Osteoblast (primary cell): Measurements from ENCODE around the gene MMP8. TPM values are rescaled to one million over a fixed set of nuclear protein-coding genes. Genes with fewer than 3 reads are reported as not detected.

Source experiments
- DNase-seq: peaks from one replicate; pipeline ENCODE4 v3.0.0; 2011; ENCODE audit warnings: low spot score, mixed read lengths; ENCODE audit not compliant: insufficient read length; ENCODE audit errors: missing footprints
- H2AFZ ChIP-seq: 2 replicates; pipeline ENCODE4 v1.6.0; 2011; ENCODE audit warnings: mild to moderate bottlenecking, low read length
- H3K27ac ChIP-seq: 2 replicates; pipeline ENCODE4 v1.5.1; 2011; ENCODE audit warnings: mild to moderate bottlenecking, low read depth, low read length, moderate library complexity
- H3K27me3 ChIP-seq: 2 replicates; pipeline ENCODE4 v1.6.0; 2012; ENCODE audit warnings: mild to moderate bottlenecking, control low read depth, inconsistent platforms, low read length, moderate library complexity; ENCODE audit not compliant: insufficient read depth
- H3K36me3 ChIP-seq: 2 replicates; pipeline ENCODE4 v1.5.1; 2011; ENCODE audit warnings: mild to moderate bottlenecking, low read length, control low read depth, moderate library complexity; ENCODE audit not compliant: insufficient read depth
- H3K4me1 ChIP-seq: 2 replicates; pipeline ENCODE4 v1.5.1; 2011; ENCODE audit warnings: mild to moderate bottlenecking, low read length, control low read depth, moderate library complexity; ENCODE audit not compliant: insufficient read depth
- H3K4me2 ChIP-seq: 2 replicates; pipeline ENCODE4 v1.6.0; 2011; ENCODE audit warnings: mild to moderate bottlenecking, low read length; ENCODE audit not compliant: insufficient read depth
- H3K4me3 ChIP-seq: fragments of 200-600 bp; sonication (generic); 3 replicates; pipeline ENCODE4 v1.5.1; 2012; ENCODE audit warnings: mild to moderate bottlenecking, low read length, inconsistent platforms; ENCODE audit not compliant: insufficient read depth
- H3K79me2 ChIP-seq: 2 replicates; pipeline ENCODE4 v1.6.0; 2012; ENCODE audit warnings: mild to moderate bottlenecking, low read length, control low read depth, inconsistent platforms; ENCODE audit not compliant: insufficient read depth
- H3K9me3 ChIP-seq: 2 replicates; pipeline ENCODE4 v1.5.1; 2011; ENCODE audit warnings: low read depth, low read length, control low read depth
- H4K20me1 ChIP-seq: 2 replicates; pipeline ENCODE4 v1.6.0; 2012; ENCODE audit warnings: mild to moderate bottlenecking, low read length, control low read depth; ENCODE audit not compliant: insufficient read depth
- CTCF ChIP-seq: IDR thresholded peaks from 2 replicates; pipeline ENCODE4 v1.5.1; 2011; ENCODE audit warnings: mild to moderate bottlenecking, low read depth, low read length, moderate library complexity; ENCODE audit errors: extremely low read depth
- total RNA-seq: library from RNA; depleted of rRNA; stranded (reverse); fragments of >200 nt; gene quantifications from 2 replicates; pipeline ENCODE4 v1.2.3, GENCODE V29; 2012

The MMP8 gene
- total RNA-seq, 1 donor = under 0.01 TPM

GRCh38 chr11:102683277-102683676 is 41.5 kb downstream of the MMP8 start:
- Histone ChIP-seq H3K4me2 (no peak overlapping the region), H3K4me1 (no peaks in the 10 kb centered on the region), H3K27ac (no peak overlapping the region), H3K4me3 (no peak overlapping the region), H3K36me3 (no peaks in the 10 kb centered on the region), H3K9me3 (no peaks in the 10 kb centered on the region), H3K27me3 (peaks cover 10% of the 10 kb centered on the region), H3K79me2 (no peaks in the 10 kb centered on the region), H2AFZ (no peak overlapping the region), H4K20me1 (no peaks in the 10 kb centered on the region)
- DNase-seq = no peak
- no peak for TF ChIP-seq CTCF

- H3K27me3 ChIP-seq = peaks cover 10% of the 10 kb centered on the region
- no peaks in the 10 kb centered on the region for H3K79me2 ChIP-seq
- H3K36me3 ChIP-seq = no peaks in the 10 kb centered on the region
- no peak overlapping the region for H3K4me2 ChIP-seq
- no peaks in the 10 kb centered on the region for H4K20me1 ChIP-seq
- H3K4me3 ChIP-seq = no peak overlapping the region
- no peak for TF ChIP-seq CTCF
- no peaks in the 10 kb centered on the region for H3K9me3 ChIP-seq
- H3K4me1 ChIP-seq = no peaks in the 10 kb centered on the region
- no peak overlapping the region for H3K27ac ChIP-seq
- H2AFZ ChIP-seq = no peak overlapping the region
- no peak for DNase-seq
Measured at GRCh38 chr11:102680945-102681344, 43.8 kb downstream of the MMP8 start.

- Histone ChIP-seq H3K9me3 (no peaks in the 10 kb centered on the region), H3K4me3 (no peak overlapping the region), H3K4me2 (no peak overlapping the region), H3K36me3 (no peaks in the 10 kb centered on the region), H3K27ac (no peak overlapping the region), H4K20me1 (no peaks in the 10 kb centered on the region), H3K27me3 (no peaks in the 10 kb centered on the region), H2AFZ (no peak overlapping the region), H3K4me1 (no peaks in the 10 kb centered on the region), H3K79me2 (no peaks in the 10 kb centered on the region)
- DNase-seq = no peak
- no peak for TF ChIP-seq CTCF
Measured at GRCh38 chr11:102678022-102678421, 46.7 kb downstream of the MMP8 start.

- no peak for TF ChIP-seq CTCF
- no peak overlapping the region for H3K4me2 ChIP-seq
- no peak overlapping the region for H2AFZ ChIP-seq
- H3K36me3 ChIP-seq = no peaks in the 10 kb centered on the region
- no peak overlapping the region for H3K27ac ChIP-seq
- H3K9me3 ChIP-seq = no peaks in the 10 kb centered on the region
- no peaks in the 10 kb centered on the region for H4K20me1 ChIP-seq
- H3K4me1 ChIP-seq = no peaks in the 10 kb centered on the region
- H3K27me3 ChIP-seq = no peaks in the 10 kb centered on the region
- DNase-seq = peak; percentile 31
- no peaks in the 10 kb centered on the region for H3K79me2 ChIP-seq
- H3K4me3 ChIP-seq = no peak overlapping the region
Measured at GRCh38 chr11:102676084-102676483, 48.7 kb downstream of the MMP8 start.
